ENCODE results near the gene CRELD1. TPM values are rescaled to one million over a fixed set of nuclear protein-coding genes. Genes with fewer than 3 reads are reported as not detected.

CRELD1 gene
- total RNA-seq, 1 donor = 7.6 TPM

DNA sequence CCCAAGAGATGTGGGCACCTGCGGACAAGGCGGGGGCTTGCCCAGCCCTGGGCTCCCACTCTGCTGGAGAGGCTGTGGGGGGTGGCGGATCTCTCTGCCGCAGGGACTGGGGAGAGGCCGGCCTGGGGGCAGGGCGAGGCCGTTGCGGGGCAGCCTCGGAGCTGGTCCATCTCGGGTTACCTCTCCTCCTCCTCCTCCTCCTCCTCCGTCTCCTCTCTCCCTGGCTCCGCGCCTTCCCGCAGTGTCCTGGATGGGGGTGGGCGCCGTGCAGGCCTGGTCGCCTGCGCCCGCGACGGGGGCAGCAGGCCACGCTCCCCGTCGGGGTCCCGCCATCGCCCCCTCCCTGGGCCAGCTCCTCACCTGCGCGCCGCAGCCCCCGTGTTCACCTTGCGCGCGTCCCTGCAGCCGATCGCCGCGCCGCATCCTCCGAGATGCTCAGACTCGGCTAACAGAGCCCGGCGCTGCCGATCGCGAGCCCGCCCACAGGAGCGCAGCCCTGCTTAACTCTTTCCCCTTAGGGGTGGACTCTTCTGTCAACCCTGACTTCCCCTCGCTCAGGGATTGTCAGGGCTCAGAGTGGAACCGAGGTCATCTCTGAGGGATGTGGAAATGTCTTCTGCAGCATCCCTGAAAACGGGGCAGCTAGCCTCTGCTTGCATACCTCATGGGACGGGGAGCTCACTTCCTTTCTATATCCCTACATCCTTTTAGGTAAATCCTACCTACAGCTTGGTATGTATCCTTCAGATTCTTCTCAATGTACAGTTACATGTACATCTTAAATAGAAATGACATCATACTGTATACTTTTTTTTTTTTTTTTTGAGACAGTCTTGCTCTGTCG, 18.6 kb downstream of the CRELD1 start, which contains the start of gene PRRT3:
Gene PRRT3 (minus strand): TSS at position 447 of the 844 bp plus-strand sequence. CDS start 2,293 bp downstream, outside the sequence.
- TF ChIP-seq, protein P1, sequence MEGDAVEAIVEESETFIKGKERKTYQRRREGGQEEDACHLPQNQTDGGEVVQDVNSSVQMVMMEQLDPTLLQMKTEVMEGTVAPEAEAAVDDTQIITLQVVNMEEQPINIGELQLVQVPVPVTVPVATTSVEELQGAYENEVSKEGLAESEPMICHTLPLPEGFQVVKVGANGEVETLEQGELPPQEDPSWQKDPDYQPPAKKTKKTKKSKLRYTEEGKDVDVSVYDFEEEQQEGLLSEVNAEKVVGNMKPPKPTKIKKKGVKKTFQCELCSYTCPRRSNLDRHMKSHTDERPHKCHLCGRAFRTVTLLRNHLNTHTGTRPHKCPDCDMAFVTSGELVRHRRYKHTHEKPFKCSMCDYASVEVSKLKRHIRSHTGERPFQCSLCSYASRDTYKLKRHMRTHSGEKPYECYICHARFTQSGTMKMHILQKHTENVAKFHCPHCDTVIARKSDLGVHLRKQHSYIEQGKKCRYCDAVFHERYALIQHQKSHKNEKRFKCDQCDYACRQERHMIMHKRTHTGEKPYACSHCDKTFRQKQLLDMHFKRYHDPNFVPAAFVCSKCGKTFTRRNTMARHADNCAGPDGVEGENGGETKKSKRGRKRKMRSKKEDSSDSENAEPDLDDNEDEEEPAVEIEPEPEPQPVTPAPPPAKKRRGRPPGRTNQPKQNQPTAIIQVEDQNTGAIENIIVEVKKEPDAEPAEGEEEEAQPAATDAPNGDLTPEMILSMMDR (IDR thresholded peaks at IDR 0.05; ENCODE audit: extremely low read depth, low read depth, low read length) = no peak
- Histone ChIP-seq H3K36me3 (ENCODE audit: insufficient read depth, low read length) (no peaks in the 10 kb centered on the region), H3K4me2 (ENCODE audit: insufficient read depth, low read length) (peak within 1 kb of the TSS; percentile 76), H2AFZ (ENCODE audit: low read length) (peak within 1 kb of the TSS; percentile 57), H3K9me3 (ENCODE audit: low read depth, low read length) (no peaks in the 10 kb centered on the region), H4K20me1 (ENCODE audit: insufficient read depth, low read length) (no peaks in the 10 kb centered on the region), H3K4me3 (ENCODE audit: insufficient read depth, low read length) (peak within 1 kb of the TSS; percentile 76), H3K27me3 (ENCODE audit: insufficient read depth, low read length) (no peaks in the 10 kb centered on the region), H3K79me2 (ENCODE audit: insufficient read depth, low read length) (no peaks in the 10 kb centered on the region), H3K4me1 (ENCODE audit: insufficient read depth, low read length) (peaks cover 20% of the 10 kb centered on the region), H3K27ac (ENCODE audit: low read depth, low read length) (no peak within 1 kb of the TSS)
- DNase-seq (ENCODE audit: insufficient read length, low spot score, missing footprints) = peak; percentile 95

DNA sequence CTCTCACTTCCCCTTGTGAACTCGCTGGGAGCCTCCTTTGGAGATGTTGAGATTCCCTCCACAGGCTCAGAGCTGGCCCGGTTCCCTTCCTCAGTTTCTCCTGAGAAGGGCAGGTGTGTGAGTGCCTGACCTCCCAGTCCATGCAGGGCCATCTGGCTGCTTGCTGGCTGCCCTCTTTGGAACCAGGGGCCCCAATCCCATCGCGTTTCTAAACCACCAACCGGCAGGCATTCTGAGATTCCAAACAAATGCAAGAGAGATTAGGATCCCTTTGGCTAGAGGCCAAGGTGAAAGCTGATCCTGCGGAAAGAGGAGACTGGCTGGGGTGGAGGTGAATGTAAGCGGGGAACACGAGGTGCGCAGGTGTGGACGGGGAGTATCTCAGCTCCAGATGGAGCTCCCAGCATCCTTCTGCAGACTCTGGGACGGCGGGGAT, 21.5 kb downstream of the CRELD1 start:
- Histone ChIP-seq H3K27ac (ENCODE audit: low read depth, low read length) (no peak overlapping the region), H3K9me3 (ENCODE audit: low read depth, low read length) (no peaks in the 10 kb centered on the region), H4K20me1 (ENCODE audit: insufficient read depth, low read length) (no peaks in the 10 kb centered on the region), H3K4me2 (ENCODE audit: insufficient read depth, low read length) (no peak overlapping the region), H3K36me3 (ENCODE audit: insufficient read depth, low read length) (no peaks in the 10 kb centered on the region), H2AFZ (ENCODE audit: low read length) (no peak overlapping the region), H3K79me2 (ENCODE audit: insufficient read depth, low read length) (no peaks in the 10 kb centered on the region), H3K27me3 (ENCODE audit: insufficient read depth, low read length) (no peaks in the 10 kb centered on the region), H3K4me1 (ENCODE audit: insufficient read depth, low read length) (peaks cover 12% of the 10 kb centered on the region), H3K4me3 (ENCODE audit: insufficient read depth, low read length) (no peak overlapping the region)
- TF ChIP-seq, protein P1 (IDR thresholded peaks at IDR 0.05; ENCODE audit: extremely low read depth, low read depth, low read length) = no peak
- DNase-seq (ENCODE audit: insufficient read length, low spot score, missing footprints) = peak; percentile 82

DNA sequence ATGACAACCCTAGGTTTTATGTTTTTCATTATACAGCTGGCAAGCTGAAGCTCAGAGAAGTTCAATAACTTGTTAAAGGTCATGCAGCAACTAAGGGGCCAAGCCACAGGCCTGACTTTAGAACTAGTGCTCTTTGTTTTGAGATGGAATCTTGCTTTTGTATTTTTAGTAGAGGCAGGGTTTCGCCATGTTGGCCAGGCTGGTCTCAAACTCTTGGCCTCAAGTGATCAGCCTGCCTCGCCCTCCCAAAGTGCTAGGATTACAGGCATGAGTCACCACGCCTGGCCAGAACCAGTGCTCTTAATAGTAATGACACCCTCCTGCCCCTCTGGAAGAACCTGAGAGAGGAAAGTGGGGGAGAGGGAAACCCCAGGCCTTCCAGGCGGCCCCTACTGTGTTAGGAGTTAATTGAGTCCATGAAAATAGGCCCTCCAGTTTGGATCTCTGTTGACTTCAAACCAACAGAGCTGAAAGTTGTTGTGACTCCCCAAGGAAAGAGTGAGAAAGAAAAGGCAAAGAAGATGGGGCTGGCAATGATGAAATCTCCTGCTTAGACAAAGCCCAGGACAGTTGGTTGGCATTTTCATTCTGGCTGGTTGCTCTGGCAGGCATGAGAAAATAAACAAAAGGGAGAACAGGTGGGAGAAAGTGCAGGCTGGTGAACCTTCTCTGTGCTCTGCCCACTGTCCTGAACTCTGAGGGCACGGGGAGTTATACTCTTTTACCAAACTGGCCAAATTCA, 22.1 kb downstream of the CRELD1 start:
- no peaks in the 10 kb centered on the region for H4K20me1 ChIP-seq (ENCODE audit: insufficient read depth, low read length)
- no peaks in the 10 kb centered on the region for H3K36me3 ChIP-seq (ENCODE audit: insufficient read depth, low read length)
- no peak overlapping the region for H3K4me3 ChIP-seq (ENCODE audit: insufficient read depth, low read length)
- H3K27me3 ChIP-seq (ENCODE audit: insufficient read depth, low read length) = no peaks in the 10 kb centered on the region
- H2AFZ ChIP-seq (ENCODE audit: low read length) = no peak overlapping the region
- DNase-seq (ENCODE audit: insufficient read length, low spot score, missing footprints) = no peak
- H3K27ac ChIP-seq (ENCODE audit: low read depth, low read length) = no peak overlapping the region
- no peaks in the 10 kb centered on the region for H3K79me2 ChIP-seq (ENCODE audit: insufficient read depth, low read length)
- H3K4me2 ChIP-seq (ENCODE audit: insufficient read depth, low read length) = no peak overlapping the region
- no peaks in the 10 kb centered on the region for H3K9me3 ChIP-seq (ENCODE audit: low read depth, low read length)
- TF ChIP-seq, protein P1 (IDR thresholded peaks at IDR 0.05; ENCODE audit: extremely low read depth, low read depth, low read length) = no peak
- H3K4me1 ChIP-seq (ENCODE audit: insufficient read depth, low read length) = peaks cover 12% of the 10 kb centered on the region

DNA sequence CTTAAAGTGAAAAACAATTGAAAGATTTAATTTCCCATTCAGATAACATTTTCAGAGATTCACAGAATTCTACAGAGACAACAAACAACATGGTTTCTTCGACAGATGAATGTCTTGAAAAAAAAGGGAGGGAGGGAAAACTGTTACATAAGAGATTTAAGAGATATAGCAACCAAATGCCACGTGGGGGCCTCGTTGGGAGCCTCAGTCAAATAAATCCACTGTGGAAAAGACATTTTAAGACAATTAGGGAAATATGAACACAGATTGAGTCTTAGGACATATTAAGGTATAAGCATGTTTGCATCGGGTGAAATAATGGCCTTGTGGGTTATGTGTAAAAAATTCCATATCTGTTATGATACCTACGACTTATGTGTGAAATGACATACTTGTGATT, 23.6 kb downstream of the CRELD1 start:
- DNase-seq (ENCODE audit: insufficient read length, low spot score, missing footprints) = peak; percentile 75
- TF ChIP-seq, protein P1 (IDR thresholded peaks at IDR 0.05; ENCODE audit: extremely low read depth, low read depth, low read length) = peak; percentile 35
- Histone ChIP-seq H3K9me3 (ENCODE audit: low read depth, low read length) (no peaks in the 10 kb centered on the region), H3K36me3 (ENCODE audit: insufficient read depth, low read length) (no peaks in the 10 kb centered on the region), H3K4me1 (ENCODE audit: insufficient read depth, low read length) (peaks cover 6% of the 10 kb centered on the region), H3K27me3 (ENCODE audit: insufficient read depth, low read length) (no peaks in the 10 kb centered on the region), H3K27ac (ENCODE audit: low read depth, low read length) (no peak overlapping the region), H3K4me3 (ENCODE audit: insufficient read depth, low read length) (no peak overlapping the region), H2AFZ (ENCODE audit: low read length) (no peak overlapping the region), H3K4me2 (ENCODE audit: insufficient read depth, low read length) (no peak overlapping the region), H4K20me1 (ENCODE audit: insufficient read depth, low read length) (no peaks in the 10 kb centered on the region), H3K79me2 (ENCODE audit: insufficient read depth, low read length) (no peaks in the 10 kb centered on the region)
